NOMO-1 treated with DMSO at 0.1 percent for 48 hours (cell line): ENCODE data around the gene POLA2.
"Not testable (repeated sequence)": the region's sequence is repeated elsewhere in the genome, so short reads cannot be mapped to it uniquely, and the experiment has no call there.

Experiments
- DNase-seq: peaks from one replicate; lab custom pipeline; 2025; ENCODE audit not compliant: unreplicated experiment; lab: John Stamatoyannopoulos, UW

Gene POLA2

DNA sequence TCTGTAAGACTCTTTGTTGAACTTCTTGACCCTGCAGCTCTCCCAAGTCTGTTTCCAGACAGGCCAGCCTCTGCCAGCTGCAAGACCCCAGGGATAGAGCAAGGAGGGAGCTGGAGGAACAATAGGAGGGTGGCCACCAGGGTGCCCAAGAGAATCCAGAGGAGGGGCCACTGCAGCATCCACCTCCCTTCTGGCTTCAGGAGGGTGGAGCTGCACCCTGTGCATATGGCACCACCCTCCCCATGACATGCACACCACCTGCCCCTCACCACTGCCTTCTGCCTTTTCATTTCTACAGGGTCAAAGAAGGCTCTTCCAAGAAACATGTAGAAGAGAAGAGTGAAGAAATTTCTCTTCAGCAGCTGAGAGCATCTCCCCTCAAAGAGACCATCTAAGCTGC lies 20.1 kb upstream of the POLA2 start:
- no peak for DNase-seq

DNA sequence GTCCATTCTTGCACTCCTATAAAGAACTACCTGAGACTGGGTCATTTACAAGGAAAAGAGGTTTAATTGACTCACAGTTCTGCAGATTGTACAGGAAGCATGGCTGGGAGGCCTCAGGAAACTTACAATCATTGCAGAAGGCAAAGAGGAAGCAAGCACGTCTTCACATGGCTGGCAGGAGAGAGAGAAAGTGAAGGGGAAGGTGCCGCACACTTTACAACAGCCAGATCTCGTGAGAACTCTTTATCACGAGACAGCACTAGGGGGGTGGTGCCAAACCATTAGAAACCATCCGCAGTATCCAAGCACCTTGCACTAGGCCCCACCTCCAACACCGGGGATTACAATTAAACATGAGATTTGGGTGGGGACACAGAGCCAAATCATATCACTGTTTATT lies 19.4 kb upstream of the POLA2 start:
- no peak for DNase-seq

DNA sequence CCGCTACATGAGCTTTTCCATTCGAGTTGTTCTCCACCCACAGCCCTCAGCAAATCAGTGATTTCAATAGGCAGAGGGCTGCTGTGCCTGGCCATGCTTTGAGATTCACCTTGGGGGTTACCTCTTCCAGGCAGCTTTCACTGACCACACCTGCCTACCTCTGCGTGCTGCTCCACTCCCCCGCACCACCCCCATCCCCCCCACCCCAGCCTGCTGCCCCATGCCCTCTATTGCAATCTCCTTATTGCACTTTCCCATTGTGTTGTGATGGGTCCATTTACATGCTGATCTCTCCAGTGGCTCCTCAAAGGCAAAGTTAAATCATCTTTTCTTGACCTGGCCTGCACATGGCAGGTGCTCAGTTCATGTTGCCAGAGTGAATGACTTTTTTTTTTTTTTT lies 18.0 kb upstream of the POLA2 start:
- DNase-seq = no peak

DNA sequence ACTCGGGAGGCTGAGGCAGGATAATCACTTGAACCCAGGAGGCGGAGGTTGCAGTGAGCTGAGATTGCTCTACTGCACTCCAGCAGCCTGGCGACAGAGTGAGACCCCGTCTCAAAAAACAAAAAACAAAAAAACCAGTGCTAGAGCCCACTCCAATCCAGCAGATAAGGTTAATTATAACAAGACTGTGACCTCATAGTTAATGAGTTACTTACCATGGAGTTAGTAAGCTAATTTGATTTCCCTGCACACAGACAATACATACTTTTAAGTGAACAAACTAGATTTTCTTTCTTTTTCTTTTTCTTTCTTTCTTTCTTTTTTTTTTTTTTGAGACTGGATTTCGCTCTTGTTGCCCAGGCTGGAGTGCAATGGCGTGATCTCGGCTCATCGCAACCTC lies 16.7 kb upstream of the POLA2 start:
- DNase-seq = not testable (repeated sequence)

DNA sequence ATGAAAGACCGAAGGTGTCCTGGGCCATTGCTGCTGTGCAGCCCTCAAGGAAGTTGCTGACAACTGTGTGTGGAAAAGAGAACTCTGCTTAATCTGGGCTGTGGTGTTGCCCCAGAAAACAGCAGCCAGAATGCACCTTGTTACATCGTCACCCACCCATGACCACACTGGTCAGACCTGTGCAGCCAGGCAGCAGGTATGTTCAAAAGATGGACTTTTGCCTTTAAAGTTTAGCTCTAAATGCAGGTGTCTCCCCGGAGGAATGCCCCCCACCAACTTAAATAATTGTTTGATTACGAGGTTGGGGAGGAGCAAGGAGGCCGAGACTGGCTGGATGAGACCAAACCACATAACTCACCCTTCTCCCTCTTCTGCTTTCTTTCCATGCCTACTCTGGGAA lies 15.3 kb upstream of the POLA2 start:
- DNase-seq = no peak

DNA sequence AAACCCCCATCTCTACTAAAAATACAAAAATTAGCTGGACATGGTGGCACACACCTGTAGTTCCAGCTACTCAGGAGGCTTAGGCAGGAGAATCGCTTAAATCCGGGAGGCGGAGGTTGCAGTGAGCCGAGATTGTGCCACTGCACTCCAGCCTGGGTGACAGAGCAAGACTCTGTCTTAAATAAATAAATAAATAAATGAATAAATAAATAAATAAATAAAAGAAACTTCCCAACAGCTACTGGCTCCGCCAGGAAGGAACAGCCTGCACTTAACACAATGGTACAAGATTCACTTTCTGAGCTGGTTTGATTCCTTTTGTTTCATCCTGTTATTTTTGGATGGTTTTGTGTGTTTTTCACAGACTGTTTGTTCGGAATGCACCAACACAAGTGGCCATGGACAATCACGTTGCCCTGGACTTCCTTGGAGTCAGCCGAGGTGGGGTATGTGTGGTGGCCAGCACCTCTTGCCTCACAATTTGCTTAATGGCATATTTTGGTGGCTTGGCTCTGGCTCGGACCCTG lies 13.5 kb upstream of the POLA2 start:
- DNase-seq = not testable (repeated sequence)

DNA sequence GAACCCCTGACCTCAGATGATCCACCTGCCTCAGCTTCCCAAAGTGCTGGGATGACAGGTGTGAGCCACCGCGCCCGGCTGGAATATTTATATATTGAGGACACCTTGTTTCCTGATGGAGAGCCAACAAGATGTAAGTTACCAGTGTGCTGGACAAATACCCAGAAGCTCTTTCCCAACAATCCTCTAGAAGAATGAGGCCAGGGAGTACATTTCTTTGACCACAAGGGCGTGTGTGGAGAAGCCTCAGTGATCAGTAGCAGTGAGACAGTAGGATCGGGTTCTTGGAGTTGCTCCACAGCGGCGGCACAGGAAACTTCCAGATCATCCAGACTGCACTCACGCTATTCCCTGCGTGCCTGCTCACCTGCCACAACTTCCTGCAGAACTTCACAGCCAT lies 10.3 kb upstream of the POLA2 start:
- DNase-seq = no peak

DNA sequence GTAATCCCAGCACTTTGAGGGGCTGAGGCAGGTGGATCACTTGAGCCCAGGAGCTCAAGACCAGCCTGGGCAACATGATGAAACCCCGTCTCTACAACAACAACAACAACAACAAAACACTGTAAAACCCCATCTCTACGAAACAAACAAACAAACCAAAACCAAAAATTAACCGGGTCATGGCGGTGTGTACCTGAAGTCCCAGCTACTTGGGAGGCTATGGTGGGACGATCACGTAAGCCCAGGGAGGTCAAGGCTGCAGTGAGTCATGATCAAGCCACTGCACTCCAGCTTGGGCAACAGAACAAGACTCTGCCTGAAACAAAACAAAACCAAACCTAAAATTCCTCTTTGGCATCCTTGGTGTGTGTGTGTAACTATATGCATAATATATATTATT lies 7.0 kb upstream of the POLA2 start:
- no peak for DNase-seq

DNA sequence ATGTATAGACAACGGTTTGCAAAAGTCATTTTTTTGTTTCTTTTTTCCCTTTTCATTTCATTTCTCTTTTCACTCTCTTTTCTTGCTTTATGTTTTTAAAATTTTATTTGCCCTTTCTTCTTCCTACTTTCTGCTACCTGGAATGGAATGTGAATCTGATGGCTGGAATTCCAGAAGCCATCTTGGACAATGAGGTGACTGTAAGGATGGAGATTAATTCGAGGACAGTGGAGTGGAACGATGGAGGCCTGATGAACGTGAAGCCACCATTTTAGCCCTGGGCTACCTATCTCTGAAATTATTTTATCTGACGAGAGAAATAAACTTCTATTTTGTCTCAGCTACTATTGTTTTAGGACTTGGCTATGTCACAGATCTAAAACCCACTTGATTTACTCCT lies 2.8 kb upstream of the POLA2 start:
- no peak for DNase-seq

DNA sequence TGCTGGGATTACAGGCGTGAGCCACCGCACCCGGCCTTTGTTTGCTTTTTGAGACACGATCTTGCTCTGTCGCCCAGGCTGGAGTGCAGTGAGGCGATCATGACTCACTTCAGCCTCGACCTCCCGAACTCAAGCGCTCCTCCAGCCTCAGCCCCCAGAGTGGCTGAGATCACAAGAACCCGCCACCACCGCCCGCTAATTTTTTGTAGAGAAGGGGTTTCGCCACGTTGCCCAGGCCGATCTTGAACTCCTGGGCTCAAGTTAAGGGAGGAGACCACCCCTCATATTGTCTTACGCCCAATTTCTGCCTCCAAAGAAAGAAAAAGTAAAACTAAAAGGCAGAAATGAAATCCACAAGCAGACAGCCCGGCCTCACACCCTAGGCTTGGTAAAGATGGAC lies 1.5 kb upstream of the POLA2 start:
- no peak for DNase-seq

DNA sequence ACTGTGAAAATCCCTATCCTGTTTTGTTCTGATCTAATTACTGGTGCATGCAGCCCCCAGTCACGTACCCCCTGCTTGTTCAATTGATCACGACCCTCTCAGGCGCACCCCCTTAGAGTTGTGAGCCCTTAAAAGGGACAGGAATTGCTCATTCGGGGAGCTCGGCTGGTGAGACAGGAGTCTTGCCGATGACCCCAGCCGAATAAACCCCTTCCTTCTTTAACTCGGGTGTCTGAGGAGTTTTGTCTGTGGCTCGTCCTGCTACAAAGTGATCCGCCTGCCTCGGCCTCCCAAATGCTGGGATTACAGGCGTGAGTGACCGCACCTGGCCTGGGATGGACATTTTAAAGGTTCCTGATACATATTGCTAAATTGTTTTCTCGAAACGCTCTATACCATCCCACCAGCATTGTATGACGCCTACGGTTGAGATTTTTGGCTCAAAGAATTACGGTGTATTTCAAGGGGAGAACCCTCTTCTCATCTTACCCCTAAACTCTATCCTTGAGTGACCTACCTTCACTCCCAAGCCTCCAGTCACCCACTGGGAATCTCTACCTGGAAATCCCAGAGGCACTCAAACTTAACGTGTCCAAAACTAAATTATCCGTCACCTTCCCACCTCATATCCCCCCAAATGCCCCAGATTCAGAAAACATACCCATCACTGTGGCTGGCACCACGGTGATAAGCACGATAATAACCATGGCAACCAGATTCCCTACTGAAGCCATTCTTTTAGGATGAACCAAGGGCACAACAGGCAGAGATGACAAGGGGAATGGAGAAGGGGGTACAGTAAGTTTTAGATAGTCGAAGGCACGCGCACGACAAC lies 789 bp upstream of the POLA2 start:
- no peak for DNase-seq

DNA sequence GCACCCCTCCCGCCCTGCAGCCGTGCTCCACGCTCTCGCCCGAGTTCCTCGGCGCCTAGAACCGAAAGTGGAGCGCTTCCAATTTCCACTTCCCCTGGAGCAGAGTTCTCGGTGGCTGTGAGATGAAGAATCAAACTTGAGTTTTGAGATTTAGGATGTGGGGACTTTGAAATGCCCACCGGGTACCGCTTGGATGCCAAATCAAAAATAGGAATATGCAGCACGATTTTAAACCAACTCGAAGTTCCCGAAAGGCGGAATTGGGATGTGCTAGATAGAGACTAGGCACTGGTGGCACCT lies 569 bp downstream of the POLA2 start:
- peak; percentile 53 for DNase-seq

DNA sequence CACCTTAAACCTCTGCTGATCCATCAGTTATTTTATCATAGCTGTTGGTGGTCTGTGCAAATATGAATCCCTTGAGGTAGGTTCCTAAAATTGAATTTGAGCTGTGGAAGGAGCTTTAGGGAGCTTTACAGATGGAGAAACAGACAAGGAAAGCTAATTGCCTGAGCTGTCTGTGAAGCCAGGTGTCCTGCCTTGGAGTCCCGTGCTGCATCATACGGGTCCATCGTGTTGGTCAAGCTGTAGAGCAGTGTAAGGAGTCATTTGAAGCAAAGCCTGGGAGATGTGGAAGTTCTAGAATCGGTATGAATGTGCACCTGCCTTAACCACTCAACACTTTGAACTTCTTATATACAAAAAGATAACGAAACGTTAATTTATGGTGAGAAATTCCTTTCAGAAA lies 1.0 kb downstream of the POLA2 start:
- DNase-seq = no peak

DNA sequence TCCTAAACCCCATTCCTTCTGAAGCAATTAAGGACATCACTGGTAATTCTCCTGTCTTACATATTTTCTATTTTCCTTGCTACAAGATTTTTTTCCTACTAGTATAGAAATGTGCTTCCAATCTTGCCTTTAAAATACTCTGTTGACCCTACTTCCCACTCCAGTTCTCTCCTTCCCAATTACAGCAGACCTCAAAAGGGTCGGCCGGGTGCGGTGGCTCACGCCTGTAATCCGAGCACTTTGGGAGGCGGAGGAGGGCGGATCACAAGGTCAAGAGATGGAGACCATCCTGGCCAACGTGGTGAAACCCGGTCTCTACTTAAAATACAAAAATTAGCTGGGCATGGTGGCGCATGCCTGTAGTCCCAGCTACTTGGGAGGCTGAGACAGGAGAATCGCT lies 3.0 kb downstream of the POLA2 start:
- DNase-seq = not testable (repeated sequence)

DNA sequence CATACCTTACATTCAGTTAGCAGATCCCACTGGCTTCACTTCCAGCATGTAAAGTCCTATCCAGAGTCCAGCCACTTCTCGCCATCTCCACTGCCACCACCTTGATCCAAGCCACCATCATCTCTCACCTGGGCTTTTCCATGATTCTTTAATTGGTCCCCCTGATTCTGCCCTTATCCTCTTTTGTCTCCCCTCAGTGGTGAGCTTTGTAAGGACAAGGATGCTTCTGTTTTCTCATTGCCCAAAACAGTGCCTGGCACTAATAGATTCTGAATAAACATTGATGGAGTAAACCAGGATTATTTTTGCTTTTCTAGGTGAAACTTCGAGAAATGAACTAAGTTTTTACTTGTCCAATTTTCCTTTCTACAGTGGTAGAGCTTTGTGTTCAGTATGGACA lies 4.4 kb downstream of the POLA2 start:
- DNase-seq = no peak

DNA sequence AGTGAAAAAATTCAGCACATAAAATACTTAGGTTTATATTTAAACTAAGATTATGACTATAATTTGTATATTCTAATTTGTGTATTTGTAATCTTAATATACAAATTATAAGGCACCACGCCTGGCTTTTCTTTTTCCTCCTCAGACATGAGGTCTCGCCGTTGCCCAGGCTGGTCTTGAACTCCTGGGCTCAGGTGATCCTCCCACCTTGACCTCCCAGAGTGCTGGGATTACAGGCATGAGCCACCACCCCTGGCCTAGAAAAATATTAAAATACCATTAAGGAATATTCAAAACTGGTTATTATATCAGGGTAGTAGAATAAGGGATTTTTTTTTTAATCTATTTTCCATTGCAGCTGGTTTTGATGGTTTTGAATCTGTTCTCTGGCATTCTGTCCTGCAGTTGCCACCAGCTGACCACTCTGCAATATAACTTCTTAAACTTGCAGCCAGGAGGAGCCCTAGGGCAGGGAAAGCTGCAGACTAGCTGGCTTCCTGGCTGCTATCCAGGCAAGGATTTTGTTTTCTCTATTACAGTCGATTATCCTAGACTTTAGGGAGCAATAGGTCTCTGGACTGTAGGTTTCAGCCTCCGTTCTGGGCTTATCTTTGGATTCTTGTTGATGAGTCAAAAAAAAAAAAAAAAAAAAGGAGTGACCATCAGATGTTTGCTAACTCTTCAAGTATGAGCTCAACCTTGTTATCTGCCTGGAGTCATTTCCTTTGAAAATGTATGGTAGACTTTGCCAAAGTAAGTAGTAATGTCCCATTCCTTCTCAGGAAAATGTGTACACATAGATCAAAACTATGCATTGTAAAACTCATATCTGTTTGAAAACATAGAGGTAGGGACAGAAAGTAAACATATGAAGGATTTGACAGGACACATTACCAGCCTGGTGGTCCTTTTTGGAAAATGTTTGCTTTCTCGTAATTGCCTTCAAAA lies 13.2 kb downstream of the POLA2 start:
- DNase-seq = peak; percentile 46

DNA sequence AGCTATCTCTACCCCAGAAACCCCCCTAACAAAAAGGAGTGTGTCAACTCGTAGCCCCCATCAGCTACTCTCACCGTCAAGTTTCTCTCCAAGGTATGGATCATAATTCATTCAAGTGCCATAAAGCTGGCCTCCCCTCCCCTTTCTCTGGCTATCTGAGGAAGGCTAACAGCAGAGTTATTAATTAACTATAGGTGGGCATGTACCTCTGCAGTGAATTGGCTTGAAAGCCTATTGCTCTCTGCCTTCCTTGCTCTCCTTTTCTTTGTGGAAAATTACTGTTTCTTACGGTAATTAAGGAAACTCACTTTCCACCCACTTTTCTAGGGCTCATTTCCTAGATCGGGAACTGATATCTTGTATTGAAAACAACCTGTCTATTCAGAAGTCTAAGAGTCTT lies 14.1 kb downstream of the POLA2 start:
- no peak for DNase-seq

DNA sequence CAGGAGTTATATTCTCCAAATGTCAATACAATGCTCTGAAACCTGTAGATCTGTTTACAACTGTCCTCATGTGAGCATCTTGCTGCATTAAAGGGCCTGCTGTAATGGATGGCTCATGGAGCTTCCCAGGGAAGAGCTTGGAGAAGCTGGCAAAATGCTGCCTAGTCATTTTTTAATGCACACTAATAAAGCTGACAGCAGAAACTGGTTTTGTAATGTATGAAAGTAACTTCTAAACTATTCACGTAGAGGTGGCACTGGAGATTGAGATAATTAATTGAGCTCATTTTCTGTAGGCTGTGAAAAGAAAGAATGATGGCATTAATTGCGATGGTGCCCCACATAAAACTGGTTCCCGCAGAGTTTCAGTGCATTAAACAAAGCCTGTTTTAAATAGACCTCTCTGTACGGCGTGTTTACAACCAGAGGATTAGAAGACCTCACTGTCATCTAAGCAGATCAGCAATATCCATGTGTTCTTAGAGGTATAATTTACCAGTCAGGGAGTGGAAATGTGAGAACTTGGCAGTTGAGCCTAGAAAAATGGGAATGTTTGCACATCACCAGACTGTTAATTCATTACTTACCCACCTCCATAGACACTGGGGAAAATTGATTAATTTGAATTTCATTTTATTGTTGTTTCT lies 16.0 kb downstream of the POLA2 start:
- DNase-seq = no peak

DNA sequence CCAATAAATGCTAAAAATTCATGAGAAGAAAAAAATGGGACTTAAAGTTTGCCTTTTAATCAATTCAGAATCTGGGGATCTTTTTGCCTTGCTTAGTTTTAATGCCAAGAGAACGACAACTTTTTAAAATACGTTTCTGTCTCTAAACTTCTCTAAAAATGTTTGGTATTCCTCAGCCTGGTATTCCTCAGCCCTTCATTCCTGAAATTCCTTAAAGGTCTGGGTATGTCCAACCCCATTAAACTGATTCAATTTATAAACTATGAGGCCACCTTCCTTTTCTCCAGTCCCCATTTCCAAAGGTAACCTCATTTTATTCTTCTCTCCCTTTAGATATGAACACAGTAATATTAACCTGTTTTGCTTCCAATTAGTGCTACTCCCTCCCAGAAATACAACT lies 16.6 kb downstream of the POLA2 start:
- DNase-seq = no peak

DNA sequence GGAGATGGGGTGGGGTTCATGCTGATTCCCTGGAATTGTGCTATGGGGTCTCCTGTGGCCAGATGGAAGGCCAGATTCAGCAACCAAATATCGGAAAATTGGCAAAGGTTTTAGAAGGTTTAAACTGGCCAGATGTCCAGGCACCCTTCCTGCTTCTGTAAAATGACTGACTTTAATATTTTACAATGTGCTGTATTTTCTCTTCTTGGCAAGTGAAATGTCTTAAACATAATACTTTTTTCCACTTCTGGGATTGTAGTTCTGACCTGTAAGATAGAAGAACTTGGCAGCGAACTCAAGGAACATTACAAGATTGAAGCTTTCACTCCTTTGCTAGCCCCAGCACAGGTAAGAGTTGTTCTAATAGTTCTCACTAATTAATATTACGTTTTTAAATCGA lies 17.5 kb downstream of the POLA2 start:
- DNase-seq = no peak

DNA sequence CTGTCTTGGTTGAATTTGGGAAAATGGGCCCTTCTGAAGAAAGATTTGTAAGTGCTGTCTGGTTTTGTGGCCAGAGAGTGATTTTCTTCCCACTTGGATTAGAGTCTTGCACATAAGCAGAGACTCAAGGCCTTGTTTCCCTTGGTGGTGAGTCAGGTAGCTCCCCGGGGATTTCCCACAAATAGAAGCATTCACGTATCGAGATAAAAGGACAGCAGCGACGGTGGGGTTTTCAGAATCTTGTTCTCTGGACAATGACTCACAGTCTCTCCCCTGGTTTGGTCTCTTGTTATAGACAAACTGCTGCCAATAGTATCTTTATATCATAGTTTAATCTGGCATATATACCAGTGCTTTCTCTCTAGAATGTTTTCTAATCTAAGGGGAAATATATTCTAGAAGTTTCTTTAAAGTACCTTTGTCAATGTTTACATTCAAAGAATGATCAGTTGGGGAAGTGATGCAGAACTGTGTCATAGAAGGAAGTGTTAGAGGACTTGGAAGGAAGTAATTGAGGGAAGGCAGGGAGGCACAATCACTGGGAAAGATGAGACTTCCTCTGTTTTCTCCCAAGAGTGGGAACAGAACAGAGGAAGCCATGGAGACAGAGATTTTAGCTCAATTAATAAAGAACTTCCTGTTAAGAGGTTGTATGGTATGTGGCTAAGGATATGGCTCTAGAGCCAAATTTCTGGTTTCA lies 18.1 kb downstream of the POLA2 start:
- no peak for DNase-seq
